BJ (cell line): Measurements from ENCODE around the gene MAP3K14. TPM values are rescaled to one million over a fixed set of nuclear protein-coding genes. Genes with fewer than 3 reads are reported as not detected.

Experiments used
- CTCF ChIA-PET: fragments of 350-600 bp; formaldehyde crosslinking; extraction: SDS; loops from one replicate; lab custom pipeline; 2021; ENCODE audit warnings: antibody characterized with exemption, inconsistent platforms; lab: Yijun Ruan, JAX
- POLR2A ChIA-PET: fragments of 300-600 bp; sonication (Branson Sonifier 250); formaldehyde crosslinking; extraction: SDS; loops from one replicate; lab custom pipeline; 2021; ENCODE audit warnings: antibody characterized with exemption; lab: Charles Lee
- DNase-seq: peaks from one replicate; pipeline ENCODE4 v3.0.0-alpha.2; 2011; ENCODE audit warnings: low read depth
- H3K27me3 ChIP-seq: 2 replicates; pipeline ENCODE4 v1.6.0; 2011; ENCODE audit warnings: low read length; ENCODE audit not compliant: control insufficient read depth, insufficient read depth
- H3K36me3 ChIP-seq: 2 replicates; pipeline ENCODE4 v1.5.1; 2011; ENCODE audit warnings: low read length; ENCODE audit not compliant: control insufficient read depth, insufficient read depth
- H3K4me3 ChIP-seq: 2 replicates; pipeline ENCODE4 v1.5.1; 2011; ENCODE audit warnings: low read depth, mild to moderate bottlenecking, control low read depth, low read length
- CTCF ChIP-seq: IDR thresholded peaks from 2 replicates; pipeline ENCODE4 v1.5.1; 2011; ENCODE audit warnings: low read depth, mild to moderate bottlenecking, control low read depth, inconsistent platforms, low read length, moderate library complexity; ENCODE audit not compliant: insufficient read depth
- polyA plus RNA-seq: library from polyadenylated mRNA; depleted of rRNA; stranded (reverse); fragments of >200 nt; gene quantifications from 2 replicates; pipeline ENCODE4 v1.2.3, GENCODE V29; 2011

MAP3K14 gene
- polyA plus RNA-seq, 1 experiment, result 6.5 TPM

DNA sequence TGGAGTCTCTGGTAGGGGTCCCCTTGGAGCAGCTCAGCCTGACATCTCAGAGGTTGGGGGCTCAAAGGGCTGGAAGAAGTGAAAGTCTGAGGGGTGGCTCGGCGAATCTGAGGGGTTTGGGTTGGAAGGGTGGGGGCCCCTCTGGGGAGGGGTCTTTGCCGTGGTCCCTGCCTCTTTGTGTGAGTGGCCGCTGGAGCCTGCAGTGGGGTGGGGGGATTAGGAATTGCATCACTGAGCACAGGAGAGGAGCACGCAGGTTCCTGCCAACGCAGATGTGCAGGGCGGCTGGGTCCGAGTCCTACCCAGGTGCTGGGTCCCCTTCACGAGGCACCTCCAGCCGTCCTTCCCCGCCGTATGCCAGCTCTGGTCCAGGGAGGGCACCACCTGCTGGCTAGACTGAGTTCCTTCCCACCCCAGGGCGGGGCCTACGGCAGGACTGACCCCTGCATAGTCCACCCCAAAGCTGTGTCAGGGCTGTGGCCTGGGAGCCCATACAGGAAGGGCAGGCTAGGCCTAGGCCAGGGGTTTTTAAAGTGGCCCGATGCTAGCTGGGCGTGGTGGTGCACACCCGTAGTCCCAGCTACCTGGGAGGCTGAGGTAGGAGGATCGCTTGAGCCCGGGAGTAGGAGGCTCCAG, 85.2 kb downstream of the MAP3K14 start:
- CTCF ChIA-PET, result interaction anchor here (0.7 to 5.7 kb wide), 14 partner anchors 9 to 194 kb away, joined by 3 to 78 read pairs (median 4); partner anchors contain the start of genes ACBD4, FMNL1 and HEXIM1
- Histone ChIP-seq H3K36me3 (no peaks in the 10 kb centered on the region), H3K4me3 (no peak overlapping the region), H3K27me3 (no peaks in the 10 kb centered on the region)
- peak; percentile 44 for TF ChIP-seq CTCF
- POLR2A ChIA-PET, result no interaction called here
- DNase-seq, result no peak

GRCh38 chr17:45230787-45231480, 85.9 kb downstream of the MAP3K14 start:
- Histone ChIP-seq H3K27me3 (no peaks in the 10 kb centered on the region), H3K4me3 (no peak overlapping the region), H3K36me3 (no peaks in the 10 kb centered on the region)
- CTCF ChIA-PET, result interaction anchor here (0.6 to 5.7 kb wide), 14 partner anchors 10 to 194 kb away, joined by 3 to 78 read pairs (median 4); partner anchors contain the start of genes ACBD4, FMNL1 and HEXIM1
- TF ChIP-seq CTCF, result no peak
- POLR2A ChIA-PET, result no interaction called here
- DNase-seq, result no peak

GRCh38 chr17:45230410-45230786, 86.4 kb downstream of the MAP3K14 start:
- DNase-seq, result no peak
- ChIA-PET CTCF (interaction anchor here (0.6 to 5.7 kb wide), 12 partner anchors 10 to 163 kb away, joined by 3 to 78 read pairs (median 6); partner anchors contain the start of genes ACBD4, FMNL1 and HEXIM1), POLR2A (interaction anchor here (1.0 kb wide), 1 partner anchor 82 kb away, joined by 3 read pairs; the partner anchor contains the start of gene HEXIM1)
- no peaks in the 10 kb centered on the region for H3K27me3 ChIP-seq
- no peak overlapping the region for H3K4me3 ChIP-seq
- no peaks in the 10 kb centered on the region for H3K36me3 ChIP-seq
- no peak for TF ChIP-seq CTCF

- ChIA-PET POLR2A (interaction anchor here (1.0 kb wide), 1 partner anchor 81 kb away, joined by 3 read pairs; the partner anchor contains the start of gene HEXIM1), CTCF (interaction anchor here (0.7 to 5.7 kb wide), 9 partner anchors 9 to 164 kb away, joined by 4 to 78 read pairs (median 13); partner anchors contain the start of genes ACBD4, FMNL1 and HEXIM1)
- H3K27me3 ChIP-seq, result no peaks in the 10 kb centered on the region
- H3K4me3 ChIP-seq, result no peak overlapping the region
- H3K36me3 ChIP-seq, result no peaks in the 10 kb centered on the region
- no peak for TF ChIP-seq CTCF
- DNase-seq, result no peak
Observed at GRCh38 chr17:45229681-45230409, 87.0 kb downstream of the MAP3K14 start.
